SK-MEL-5 (cell line): Measurements from ENCODE around the gene CACNA1S. TPM values are rescaled to one million over a fixed set of nuclear protein-coding genes. Genes with fewer than 3 reads are reported as not detected.

Source experiments
- DNase-seq: peaks from one replicate; pipeline ENCODE4 v3.0.0-alpha.2; 2016; ENCODE audit warnings: low read depth, low spot score
- in situ Hi-C: cut with HindIII; loops from 2 replicates; pipeline ENCODE4 v1.10.0; 2016; ENCODE audit warnings: low sequenced_read_pairs, high pct_unique_total_duplicates, low pct_unique_long_range_greater_than_20kb
- polyA plus RNA-seq, 2 experiments: library from polyadenylated mRNA; depleted of rRNA; stranded (reverse); fragments of >200 nt; gene quantifications; 2 replicates each; pipeline ENCODE4 v1.2.3, GENCODE V29; 2015
- total RNA-seq: library from RNA; depleted of rRNA; stranded (reverse); fragments of >200 nt; shearing (Covaris generic); gene quantifications from 2 replicates; pipeline ENCODE4 v1.2.3, GENCODE V29; 2014; rRNA removed

CACNA1S gene
- total RNA-seq, result 0.05 TPM in 1 of 2 replicates, not detected in the other
- not detected in 2 replicates for polyA plus RNA-seq (2015; cell fraction: cytosol; rRNA removed)
- 0.04 TPM in 1 of 2 replicates, not detected in the other for polyA plus RNA-seq (2015; cell fraction: nucleus; rRNA removed)

GRCh38 chr1:201112173-201112731 lies at the start of gene CACNA1S:
Gene CACNA1S (minus strand): TSS chr1:201112426. CDS start chr1:201112339, 87 bp downstream.
- no peak for DNase-seq
- in situ Hi-C loops, result no loop called here

GRCh38 chr1:201157949-201158348 lies 45.7 kb upstream of the CACNA1S start:
- DNase-seq, result no peak
- in situ Hi-C loops, result no loop called here

GRCh38 chr1:201156819-201157218 lies 44.6 kb upstream of the CACNA1S start:
- DNase-seq, result no peak
- in situ Hi-C loops, result no loop called here

GRCh38 chr1:201156346-201156745 lies 44.1 kb upstream of the CACNA1S start:
- DNase-seq, result no peak
- in situ Hi-C loops, result no loop called here

- in situ Hi-C loops, result no loop called here
- no peak for DNase-seq
Measured at GRCh38 chr1:201155354-201155753, 43.1 kb upstream of the CACNA1S start.

- peak; percentile 94 for DNase-seq
- in situ Hi-C loops, result no loop called here
Measured at GRCh38 chr1:201154389-201155165, 42.4 kb upstream of the CACNA1S start, which contains the start of gene TMEM9. Gene TMEM9 (minus strand): TSS chr1:201154474. CDS start chr1:201153923, 551 bp downstream.

GRCh38 chr1:201153474-201154388 lies 41.5 kb upstream of the CACNA1S start:
- in situ Hi-C loops, result no loop called here
- DNase-seq, result peak; percentile 16

GRCh38 chr1:201149400-201149799 lies 37.2 kb upstream of the CACNA1S start:
- peak; percentile 63 for DNase-seq
- in situ Hi-C loops, result no loop called here

- in situ Hi-C loops, result no loop called here
- no peak for DNase-seq
Measured at GRCh38 chr1:201147396-201148015, 35.3 kb upstream of the CACNA1S start.

- in situ Hi-C loops, result no loop called here
- no peak for DNase-seq
Measured at GRCh38 chr1:201146626-201147390, 34.6 kb upstream of the CACNA1S start.

GRCh38 chr1:201145816-201146215 lies 33.6 kb upstream of the CACNA1S start:
- DNase-seq, result no peak
- in situ Hi-C loops, result no loop called here

- DNase-seq, result no peak
- in situ Hi-C loops, result no loop called here
Measured at GRCh38 chr1:201145132-201145531, 32.9 kb upstream of the CACNA1S start.

- no peak for DNase-seq
- in situ Hi-C loops, result no loop called here
Measured at GRCh38 chr1:201144701-201145100, 32.5 kb upstream of the CACNA1S start.

- DNase-seq, result no peak
- in situ Hi-C loops, result no loop called here
Measured at GRCh38 chr1:201143726-201144635, 31.8 kb upstream of the CACNA1S start.

- no peak for DNase-seq
- in situ Hi-C loops, result no loop called here
Measured at GRCh38 chr1:201142849-201143725, 30.9 kb upstream of the CACNA1S start.
